Smooth muscle cell (in vitro differentiated cells): ENCODE measurements around the gene SLC9A9. TPM values are rescaled to one million over a fixed set of nuclear protein-coding genes. Genes with fewer than 3 reads are reported as not detected.

ENCODE experiments used
- DNase-seq: peaks from one replicate; lab custom pipeline; 2025; ENCODE audit not compliant: unreplicated experiment; lab: John Stamatoyannopoulos, UW
- H2AFZ ChIP-seq: fragments of 200-600 bp; sonication (generic); 2 replicates; pipeline ENCODE4 v1.6.0; 2016; ENCODE audit warnings: antibody characterized with exemption, low read depth, mild to moderate bottlenecking
- H3F3A ChIP-seq: fragments of 200-600 bp; sonication (generic); 2 replicates; pipeline ENCODE4 v1.6.0; 2017; ENCODE audit warnings: antibody characterized with exemption, low read depth
- H3K27ac ChIP-seq: fragments of 200-600 bp; sonication (generic); 2 replicates; pipeline ENCODE4 v1.5.1; 2016; ENCODE audit warnings: low read depth, mild to moderate bottlenecking
- H3K27me3 ChIP-seq: fragments of 200-600 bp; sonication (generic); 2 replicates; pipeline ENCODE4 v1.6.1; 2016; ENCODE audit warnings: low read depth, mild to moderate bottlenecking
- H3K36me3 ChIP-seq: fragments of 200-600 bp; sonication (generic); 2 replicates; pipeline ENCODE4 v1.5.1; 2016; ENCODE audit warnings: low read depth
- H3K4me1 ChIP-seq: fragments of 200-600 bp; sonication (generic); 2 replicates; pipeline ENCODE4 v1.5.1; 2016; ENCODE audit warnings: low read depth
- H3K4me2 ChIP-seq: fragments of 200-600 bp; sonication (generic); 2 replicates; pipeline ENCODE4 v1.6.0; 2016; ENCODE audit warnings: mild to moderate bottlenecking
- H3K4me3 ChIP-seq: fragments of 200-600 bp; sonication (generic); 2 replicates; pipeline ENCODE4 v1.5.1; 2016; ENCODE audit warnings: mild to moderate bottlenecking
- H3K79me2 ChIP-seq: fragments of 200-600 bp; sonication (generic); 2 replicates; pipeline ENCODE4 v1.6.0; 2016; ENCODE audit warnings: low read depth, mild to moderate bottlenecking
- H3K9ac ChIP-seq: fragments of 200-600 bp; sonication (generic); 2 replicates; pipeline ENCODE4 v1.6.0; 2016; ENCODE audit warnings: low read depth
- H3K9me3 ChIP-seq: fragments of 200-600 bp; sonication (generic); replicated peaks from 2 replicates; pipeline ENCODE4 v1.5.1; 2016; ENCODE audit warnings: low read depth
- H4K20me1 ChIP-seq: fragments of 200-600 bp; sonication (generic); 2 replicates; pipeline ENCODE4 v1.6.0; 2016; ENCODE audit warnings: low read depth
- CTCF ChIP-seq: fragments of 200-600 bp; sonication (generic); IDR thresholded peaks from 2 replicates; pipeline ENCODE4 v1.5.1; 2017; ENCODE audit warnings: borderline replicate concordance, mild to moderate bottlenecking, antibody characterized with exemption; ENCODE audit not compliant: insufficient read depth, poor library complexity, severe bottlenecking
- WGBS: methylation state at CpG from one replicate; pipeline ENCODE4 v1.1.7; 2016; ENCODE audit warnings: low lambda C conversion rate; 5-methylcytosine and 5-hydroxymethylcytosine counted together
- polyA plus RNA-seq: library from polyadenylated mRNA; unstranded; fragments of >200 nt; fragmentation: Nextera tagmentation; extraction: Ambion mirVana; gene quantifications from 2 replicates; pipeline ENCODE4 v1.2.1, GENCODE V29; 2016
- total RNA-seq: library from RNA; depleted of rRNA; stranded (reverse); fragments of >200 nt; gene quantifications from 2 replicates; pipeline ENCODE4 v1.2.3, GENCODE V29; 2014

Gene SLC9A9
- total and polyA plus RNA-seq, 2 experiments from 2014 or later, result 4.0 to 8.9 TPM

- Histone ChIP-seq H3K4me3 (no peak overlapping the region), H3K9me3 (no peaks in the 10 kb centered on the region), H3K79me2 (no peaks in the 10 kb centered on the region), H3K9ac (no peak overlapping the region), H3K27me3 (no peaks in the 10 kb centered on the region), H2AFZ (no peak overlapping the region), H3K4me2 (peak overlapping the region; percentile 3), H3K27ac (no peak overlapping the region), H3K4me1 (peaks cover 8% of the 10 kb centered on the region), H3K36me3 (no peaks in the 10 kb centered on the region), H4K20me1 (no peaks in the 10 kb centered on the region), H3F3A (no peaks in the 10 kb centered on the region)
- 17% methylated on average over 4 of the region's 4 CpGs for WGBS
- TF ChIP-seq CTCF, result no peak
- no peak for DNase-seq
These were observed 64.4 kb downstream of the SLC9A9 start for GRCh38 chr3:143783851-143784370.

GRCh38 chr3:143775459-143775858 lies 72.8 kb downstream of the SLC9A9 start:
- Histone ChIP-seq H3K27ac (no peak overlapping the region), H4K20me1 (no peaks in the 10 kb centered on the region), H3K27me3 (no peaks in the 10 kb centered on the region), H3K4me3 (peak overlapping the region; percentile 38), H3K9me3 (no peaks in the 10 kb centered on the region), H3K4me2 (peak overlapping the region; percentile 81), H3K36me3 (no peaks in the 10 kb centered on the region), H2AFZ (peak overlapping the region; percentile 97), H3K9ac (no peak overlapping the region), H3K4me1 (no peaks in the 10 kb centered on the region), H3F3A (no peaks in the 10 kb centered on the region), H3K79me2 (no peaks in the 10 kb centered on the region)
- DNase-seq, result no peak
- WGBS, result 28% methylated on average over 4 of the region's 4 CpGs
- peak; percentile 50 for TF ChIP-seq CTCF

- no peaks in the 10 kb centered on the region for H3K36me3 ChIP-seq
- WGBS, result 93% methylated on average over 5 of the region's 5 CpGs
These were observed 76.3 kb downstream of the SLC9A9 start for GRCh38 chr3:143771939-143772338.

More at GRCh38 chr3:143771939-143772338, 76.3 kb downstream of the SLC9A9 start:
- no peak overlapping the region for H3K4me3 ChIP-seq
- TF ChIP-seq CTCF, result no peak
- no peaks in the 10 kb centered on the region for H3K79me2 ChIP-seq
- H3K9ac ChIP-seq, result no peak overlapping the region
- H3K4me1 ChIP-seq, result no peaks in the 10 kb centered on the region
- no peak overlapping the region for H3K4me2 ChIP-seq
- H3K9me3 ChIP-seq, result no peaks in the 10 kb centered on the region
- H2AFZ ChIP-seq, result no peak overlapping the region
- no peaks in the 10 kb centered on the region for H4K20me1 ChIP-seq
- H3K27ac ChIP-seq, result no peak overlapping the region
- DNase-seq, result no peak
- no peaks in the 10 kb centered on the region for H3K27me3 ChIP-seq
- H3F3A ChIP-seq, result no peaks in the 10 kb centered on the region
